ENCODE data around the gene OR51S1. TPM values are rescaled to one million over a fixed set of nuclear protein-coding genes. Genes with fewer than 3 reads are reported as not detected.

OR51S1 gene, protein sequence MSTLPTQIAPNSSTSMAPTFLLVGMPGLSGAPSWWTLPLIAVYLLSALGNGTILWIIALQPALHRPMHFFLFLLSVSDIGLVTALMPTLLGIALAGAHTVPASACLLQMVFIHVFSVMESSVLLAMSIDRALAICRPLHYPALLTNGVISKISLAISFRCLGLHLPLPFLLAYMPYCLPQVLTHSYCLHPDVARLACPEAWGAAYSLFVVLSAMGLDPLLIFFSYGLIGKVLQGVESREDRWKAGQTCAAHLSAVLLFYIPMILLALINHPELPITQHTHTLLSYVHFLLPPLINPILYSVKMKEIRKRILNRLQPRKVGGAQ
- total RNA-seq (not detected), polyA plus RNA-seq (not detected)
- long read RNA-seq, donor 1, result 0 reads
- long read RNA-seq, donor 2, result 0 reads
- long read RNA-seq, donor 3, result 0 reads

DNA sequence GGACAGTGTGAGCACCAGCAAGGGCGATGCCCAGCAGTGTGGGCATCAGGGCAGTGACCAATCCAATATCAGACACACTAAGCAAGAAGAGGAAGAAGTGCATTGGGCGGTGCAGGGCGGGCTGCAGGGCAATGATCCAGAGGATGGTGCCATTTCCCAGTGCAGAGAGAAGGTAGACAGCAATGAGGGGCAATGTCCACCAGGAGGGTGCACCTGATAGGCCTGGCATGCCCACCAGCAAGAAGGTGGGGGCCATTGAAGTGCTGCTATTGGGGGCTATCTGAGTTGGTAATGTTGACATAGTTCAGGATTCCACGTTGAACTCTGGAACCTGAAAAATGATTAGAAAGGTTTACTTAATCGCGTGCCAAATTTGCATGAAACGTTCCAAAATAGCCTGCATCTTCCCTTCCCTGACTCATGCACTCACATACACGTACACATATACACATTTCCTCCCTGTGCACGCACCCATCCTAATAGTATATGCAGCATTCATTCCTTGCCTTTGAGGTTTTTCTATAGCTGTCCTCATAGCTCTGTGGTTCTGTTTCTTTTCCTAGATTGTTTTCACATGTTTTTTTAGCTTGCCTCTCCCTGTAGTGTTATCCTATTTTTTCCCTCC lies at the start of gene OR51S1:
Gene OR51S1, minus strand, starts transcription at position 301 of the 625 bp plus-strand sequence. Its CDS starts 0 bp downstream, at position 301.
- DNase-seq (no peak), ATAC-seq (no peak)
- Histone ChIP-seq H3K4me3 (no peak within 1 kb of the TSS), H3K4me1 (peaks cover 0 to 8% (median 0%) of the 10 kb centered on the region in 9 donors), H3K9me3 (no peaks in the 10 kb centered on the region), H3K27ac (no peak within 1 kb of the TSS), H3K27me3 (no peaks in the 10 kb centered on the region), H3K36me3 (no peaks in the 10 kb centered on the region)
- intact Hi-C loops (cut with DNase I), result no loop called here
- WGBS, 2 donors, result 74 to 78% methylated on average over 9 of the region's 9 CpGs
- TF ChIP-seq, protein P1, sequence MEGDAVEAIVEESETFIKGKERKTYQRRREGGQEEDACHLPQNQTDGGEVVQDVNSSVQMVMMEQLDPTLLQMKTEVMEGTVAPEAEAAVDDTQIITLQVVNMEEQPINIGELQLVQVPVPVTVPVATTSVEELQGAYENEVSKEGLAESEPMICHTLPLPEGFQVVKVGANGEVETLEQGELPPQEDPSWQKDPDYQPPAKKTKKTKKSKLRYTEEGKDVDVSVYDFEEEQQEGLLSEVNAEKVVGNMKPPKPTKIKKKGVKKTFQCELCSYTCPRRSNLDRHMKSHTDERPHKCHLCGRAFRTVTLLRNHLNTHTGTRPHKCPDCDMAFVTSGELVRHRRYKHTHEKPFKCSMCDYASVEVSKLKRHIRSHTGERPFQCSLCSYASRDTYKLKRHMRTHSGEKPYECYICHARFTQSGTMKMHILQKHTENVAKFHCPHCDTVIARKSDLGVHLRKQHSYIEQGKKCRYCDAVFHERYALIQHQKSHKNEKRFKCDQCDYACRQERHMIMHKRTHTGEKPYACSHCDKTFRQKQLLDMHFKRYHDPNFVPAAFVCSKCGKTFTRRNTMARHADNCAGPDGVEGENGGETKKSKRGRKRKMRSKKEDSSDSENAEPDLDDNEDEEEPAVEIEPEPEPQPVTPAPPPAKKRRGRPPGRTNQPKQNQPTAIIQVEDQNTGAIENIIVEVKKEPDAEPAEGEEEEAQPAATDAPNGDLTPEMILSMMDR (IDR thresholded peaks at IDR 0.05), result no peak

DNA sequence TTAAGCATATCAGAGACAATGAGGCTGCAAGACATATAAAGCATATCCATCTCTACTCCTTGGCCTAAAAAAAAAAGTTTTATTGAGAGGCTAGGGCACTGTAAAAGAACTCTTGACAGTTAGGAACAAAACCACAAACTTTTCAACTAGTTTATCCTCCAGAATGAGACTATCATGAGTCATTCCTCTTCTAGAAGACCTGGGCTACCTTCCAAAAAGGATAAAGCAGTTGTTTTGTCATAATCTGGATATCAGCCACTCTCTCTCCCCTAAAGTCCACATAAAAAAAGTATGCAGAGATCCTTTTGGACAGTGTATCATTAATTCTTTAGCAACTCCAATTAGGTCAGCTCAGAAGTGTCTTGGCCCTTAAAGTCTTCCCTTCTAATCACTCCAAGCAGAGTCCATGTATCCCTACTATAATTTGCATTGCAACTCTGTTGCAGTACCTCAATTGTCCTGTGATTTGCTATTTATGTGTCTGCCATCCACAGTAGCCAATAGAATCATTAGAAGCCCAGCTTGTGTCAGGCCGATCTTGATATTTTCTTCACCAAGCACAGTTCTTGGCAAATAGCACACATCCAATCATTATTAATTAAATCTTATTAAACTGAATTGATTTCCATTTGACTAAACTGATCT lies 43.1 kb upstream of the OR51S1 start:
- H3K27me3 ChIP-seq, result no peaks in the 10 kb centered on the region
- no peaks in the 10 kb centered on the region for H3K36me3 ChIP-seq
- WGBS, 2 donors, result 88% methylated on average over 1 of the region's 1 CpG
- ATAC-seq (no peak), DNase-seq (no peak)
- H3K27ac ChIP-seq, result no peak overlapping the region
- TF ChIP-seq, protein P1 (IDR thresholded peaks at IDR 0.05), result no peak
- intact Hi-C loops (cut with DNase I), result no loop called here
- no peak overlapping the region for H3K4me3 ChIP-seq
- H3K4me1 ChIP-seq, result no peaks in the 10 kb centered on the region
- no peaks in the 10 kb centered on the region for H3K9me3 ChIP-seq

DNA sequence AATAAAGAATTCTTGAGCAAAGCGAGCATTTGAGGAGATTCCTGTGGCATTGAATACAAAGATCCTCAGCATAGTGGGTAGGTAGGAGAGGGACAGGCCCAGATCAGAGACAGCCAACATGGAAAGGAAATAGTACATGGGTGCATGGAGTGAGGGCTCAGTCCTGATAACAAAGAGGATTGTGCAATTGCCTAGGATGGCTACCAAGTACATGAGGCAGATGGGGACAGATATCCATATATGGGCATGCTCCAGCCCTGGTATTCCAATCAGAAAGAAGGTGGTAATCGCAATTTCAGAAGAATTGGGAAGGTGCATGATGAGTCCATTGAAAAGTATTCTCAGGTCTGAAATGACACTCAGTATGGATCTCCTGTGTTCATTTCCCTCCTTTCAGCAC lies 41.3 kb upstream of the OR51S1 start:
- Histone ChIP-seq H3K4me3 (no peak overlapping the region), H3K9me3 (no peaks in the 10 kb centered on the region), H3K27me3 (no peaks in the 10 kb centered on the region), H3K4me1 (no peaks in the 10 kb centered on the region), H3K27ac (no peak overlapping the region), H3K36me3 (no peaks in the 10 kb centered on the region)
- DNase-seq, result no peak
- TF ChIP-seq, protein P1 (IDR thresholded peaks at IDR 0.05), result no peak
- intact Hi-C loops (cut with DNase I), result no loop called here
- 86 to 89% methylated on average over 2 of the region's 2 CpGs for WGBS, 2 donors
- ATAC-seq, result no peak

DNA sequence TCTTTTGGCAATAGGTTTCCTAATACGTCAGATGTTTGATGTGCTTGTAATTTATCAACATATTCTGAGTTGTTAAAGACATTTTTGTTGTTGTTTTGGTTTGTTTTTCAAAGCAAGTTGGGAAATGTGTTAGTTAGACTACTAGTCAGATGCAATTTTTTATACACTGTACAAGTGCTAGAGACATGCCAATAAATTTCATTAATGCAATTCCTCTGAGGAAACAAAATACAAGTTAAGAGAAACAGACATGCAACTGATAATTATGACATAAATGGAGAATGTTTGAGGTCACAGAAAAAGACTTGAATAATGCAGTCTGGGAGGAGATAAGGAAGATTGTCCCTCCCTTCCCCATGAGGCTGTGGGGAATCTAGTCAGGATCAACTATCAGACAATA lies 38.6 kb upstream of the OR51S1 start:
- intact Hi-C loops (cut with DNase I), result no loop called here
- Histone ChIP-seq H3K4me3 (no peak overlapping the region), H3K27me3 (no peaks in the 10 kb centered on the region), H3K9me3 (no peaks in the 10 kb centered on the region), H3K27ac (no peak overlapping the region), H3K36me3 (no peaks in the 10 kb centered on the region), H3K4me1 (no peaks in the 10 kb centered on the region)
- WGBS, 2 donors, result 0% methylated on average over 1 of the region's 1 CpG
- DNase-seq (no peak), ATAC-seq (no peak)
- TF ChIP-seq, protein P1 (IDR thresholded peaks at IDR 0.05), result no peak
